HG02610 (cell line): Measurements from ENCODE around the gene SMTNL2.
"Not testable (repeated sequence)": the region's sequence is repeated elsewhere in the genome, so short reads cannot be mapped to it uniquely, and the experiment has no call there.

Experiments
- ATAC-seq: cut with Tn5 transposase; IDR thresholded peaks from one replicate; pipeline ENCODE4 v1.9.1; 2021; ENCODE audit warnings: mild to moderate bottlenecking, moderate library complexity; ENCODE audit not compliant: unreplicated experiment

SMTNL2 gene

DNA sequence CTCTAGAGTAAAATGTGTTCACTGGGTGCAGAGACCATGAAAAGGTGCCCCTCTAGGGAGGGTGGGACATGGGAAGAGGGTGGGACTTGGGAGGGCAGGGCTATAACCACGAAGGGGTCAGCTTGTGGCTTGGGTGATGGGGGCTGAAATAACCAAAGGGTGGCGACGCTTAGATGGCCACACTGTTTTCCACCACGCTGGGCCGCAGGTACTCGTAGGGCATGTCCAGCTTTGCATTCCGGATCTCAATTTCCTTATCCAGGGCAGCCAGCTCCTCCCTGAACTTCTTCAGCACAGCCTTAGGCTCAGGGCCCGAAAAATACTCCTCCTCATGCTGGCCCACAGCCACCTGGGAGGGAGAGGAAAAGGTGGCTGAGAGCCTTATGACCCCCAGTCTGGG is 47.1 kb downstream of the SMTNL2 start:
- ATAC-seq: no peak

GRCh38 chr17:4631836-4632580 is 47.7 kb downstream of the SMTNL2 start:
- no peak for ATAC-seq

DNA sequence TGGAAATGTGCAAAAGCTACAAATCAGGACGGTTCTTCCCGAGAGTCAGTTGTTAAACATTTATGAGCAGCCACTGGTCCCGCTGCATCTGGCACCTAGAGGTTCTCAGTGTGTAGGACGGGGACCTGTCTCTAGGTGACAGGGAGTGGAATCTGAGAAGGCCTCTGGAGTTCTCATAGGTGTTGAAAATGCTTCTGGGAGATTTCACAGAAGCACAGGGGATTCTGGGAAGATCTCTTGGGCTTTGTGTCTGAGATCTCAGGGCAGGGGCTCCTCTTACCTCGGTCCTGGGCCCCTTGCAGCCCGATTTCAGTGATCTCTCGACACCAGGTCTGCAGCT is 48.2 kb downstream of the SMTNL2 start:
- no peak for ATAC-seq

DNA sequence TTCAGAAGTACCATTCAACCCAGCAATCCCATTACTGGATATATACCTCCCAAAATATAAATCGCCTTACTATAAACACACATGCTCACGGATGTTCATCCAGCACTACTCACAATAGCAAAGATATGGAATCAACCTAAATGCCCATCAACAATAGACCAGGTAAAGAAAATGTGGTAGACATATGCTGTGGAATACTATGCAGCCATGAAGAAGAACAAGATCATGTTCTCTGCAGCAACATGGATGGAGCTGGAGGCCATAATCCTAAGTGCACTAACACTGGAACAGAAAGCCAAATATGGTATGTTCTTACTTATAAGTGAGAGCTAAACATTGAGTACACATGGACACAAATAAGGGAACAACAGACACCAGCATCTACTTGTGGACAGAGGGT is 49.3 kb downstream of the SMTNL2 start:
- ATAC-seq: no peak

DNA sequence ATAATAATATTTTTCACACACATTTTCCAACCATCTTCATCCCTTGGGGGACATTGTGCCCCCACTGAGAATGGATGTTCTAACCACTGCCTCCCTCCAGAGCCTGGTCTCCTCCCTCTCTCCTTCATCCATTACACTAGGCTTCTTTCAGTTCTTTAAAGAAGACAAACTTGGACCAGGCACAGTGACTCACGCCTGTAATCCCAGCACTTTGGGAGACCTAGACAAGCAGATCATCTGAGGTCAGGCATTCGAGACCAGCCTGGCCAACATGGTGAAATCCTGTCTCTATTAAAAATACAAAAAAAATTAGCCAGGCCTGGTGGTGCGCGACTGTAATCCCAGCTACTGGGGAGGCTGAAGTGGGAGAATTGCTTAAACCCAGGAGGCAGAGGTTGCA is 50.6 kb downstream of the SMTNL2 start:
- ATAC-seq: no peak

DNA sequence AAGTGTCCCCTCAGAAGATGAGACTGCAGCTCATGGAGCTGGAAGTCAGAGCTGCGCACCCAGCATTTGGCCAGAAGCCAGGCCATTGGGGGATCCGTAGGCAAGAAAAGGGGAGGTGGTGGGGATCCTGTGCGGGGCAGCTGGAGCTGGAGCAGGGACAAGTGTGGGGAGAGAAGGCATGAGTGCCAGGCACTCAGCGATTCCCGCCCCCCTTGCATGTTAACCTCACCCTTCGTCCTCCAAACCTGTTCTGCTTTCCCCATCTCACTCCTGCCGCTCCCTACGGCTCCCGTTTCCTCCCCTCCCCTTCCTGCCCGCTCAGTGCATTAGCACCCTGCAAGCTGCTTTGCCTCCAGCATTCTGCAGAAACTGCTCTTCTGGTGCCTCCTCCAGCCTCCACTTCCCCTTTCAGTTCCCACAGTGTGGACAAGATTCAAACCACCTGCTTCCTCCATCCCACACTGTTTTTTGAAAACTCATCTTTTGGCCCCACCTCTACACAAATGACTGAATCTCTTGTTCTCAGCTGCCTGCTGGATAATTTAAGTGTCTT is 51.6 kb downstream of the SMTNL2 start:
- ATAC-seq: peak; percentile 61

DNA sequence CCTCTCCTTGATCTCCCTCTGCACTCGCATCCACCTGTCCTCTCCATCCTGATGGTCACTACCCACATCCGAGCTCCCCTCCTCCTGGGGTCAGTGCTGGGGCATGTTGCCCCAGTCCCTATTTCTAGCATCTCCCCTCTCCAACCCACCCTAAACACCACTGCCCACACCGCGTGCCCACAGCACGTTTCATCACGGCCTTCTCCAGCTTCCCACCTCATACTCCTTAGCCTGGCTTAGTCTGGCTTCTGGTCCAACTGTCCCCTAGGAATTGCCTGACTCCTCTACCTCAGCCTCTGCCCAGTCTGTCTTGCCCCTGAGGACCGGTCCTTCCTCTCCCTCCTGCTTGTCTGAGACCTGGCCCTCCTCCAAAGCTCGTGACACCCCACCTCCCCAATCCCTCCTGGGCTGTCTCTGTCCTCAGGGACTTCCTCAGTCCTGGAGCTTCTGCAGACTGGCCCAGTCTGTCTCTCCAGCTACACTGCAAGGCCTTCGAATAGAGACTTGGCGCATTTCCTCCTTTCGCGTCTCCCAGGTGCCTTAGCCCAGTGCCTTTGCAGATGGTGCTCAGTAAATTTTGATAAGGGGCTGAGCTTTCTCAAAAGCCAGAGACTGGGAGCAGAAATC is 52.3 kb downstream of the SMTNL2 start:
- ATAC-seq: no peak

DNA sequence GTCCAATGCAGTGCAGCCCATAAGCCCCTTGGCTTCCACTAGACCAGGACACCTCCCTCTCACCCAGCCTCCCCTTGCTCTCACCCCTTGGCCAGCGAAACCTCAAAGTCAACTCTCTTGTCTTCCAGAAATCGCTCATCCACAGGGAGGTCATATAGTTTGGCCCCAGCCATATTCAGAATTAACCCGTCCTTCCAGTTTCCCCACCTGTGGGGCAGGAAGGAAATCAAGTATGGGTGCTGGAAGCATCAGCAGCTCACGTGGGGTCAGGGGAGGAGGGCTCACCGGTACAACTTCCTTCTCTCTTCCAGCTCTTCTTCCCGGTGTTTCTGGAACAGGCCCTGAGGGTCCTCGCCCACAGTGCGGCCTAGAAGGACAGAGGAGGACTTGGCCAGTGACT is 54.4 kb downstream of the SMTNL2 start:
- not testable (repeated sequence) for ATAC-seq

DNA sequence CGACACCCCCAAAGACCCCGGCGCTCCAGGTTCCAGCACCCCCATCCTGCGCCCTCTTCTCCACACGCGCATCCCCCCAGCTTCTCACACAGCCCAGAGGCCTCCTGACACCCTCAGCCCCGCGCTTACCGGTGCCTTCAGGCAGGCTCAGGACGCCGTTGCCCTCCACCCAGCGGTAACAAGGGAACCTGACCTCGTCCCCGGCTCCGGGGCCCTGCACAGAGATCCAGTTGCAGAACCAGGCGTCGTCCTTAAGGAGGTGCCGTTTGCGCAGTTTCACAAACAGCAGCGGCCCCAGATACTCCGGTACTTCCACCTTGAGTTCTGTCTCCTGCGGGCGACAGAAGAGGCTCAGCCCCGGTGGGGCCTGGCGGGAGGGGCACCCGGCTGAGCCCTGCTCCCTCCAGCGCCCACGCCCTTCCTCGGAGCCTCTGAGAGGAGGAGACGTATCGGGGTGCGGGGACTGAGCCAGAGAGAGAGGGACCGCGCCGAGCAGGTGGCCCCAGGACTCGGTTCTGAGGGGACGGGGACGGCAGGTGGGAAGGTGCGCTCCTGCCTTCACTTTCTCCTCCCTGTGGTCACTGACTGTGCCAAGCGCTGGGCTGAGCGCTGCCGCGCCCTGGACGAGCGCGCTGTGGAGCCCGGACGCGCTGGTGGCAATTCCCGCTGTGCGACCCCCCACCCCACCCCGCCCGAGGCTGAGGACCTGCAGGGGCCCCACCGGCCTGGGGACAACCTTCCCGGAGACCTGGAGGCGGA is 55.2 kb downstream of the SMTNL2 start:
- ATAC-seq: not testable (repeated sequence)

GRCh38 chr17:4640569-4641188 is 56.4 kb downstream of the SMTNL2 start:
- ATAC-seq: not testable (repeated sequence)

GRCh38 chr17:4641297-4642195 is 57.2 kb downstream of the SMTNL2 start, which contains the start of gene ALOX15:
ALOX15 (minus strand) TSS chr17:4641678; CDS start chr17:4641651, 27 bp downstream.
- ATAC-seq: no peak

GRCh38 chr17:4642286-4642685 is 58.0 kb downstream of the SMTNL2 start:
- no peak for ATAC-seq

DNA sequence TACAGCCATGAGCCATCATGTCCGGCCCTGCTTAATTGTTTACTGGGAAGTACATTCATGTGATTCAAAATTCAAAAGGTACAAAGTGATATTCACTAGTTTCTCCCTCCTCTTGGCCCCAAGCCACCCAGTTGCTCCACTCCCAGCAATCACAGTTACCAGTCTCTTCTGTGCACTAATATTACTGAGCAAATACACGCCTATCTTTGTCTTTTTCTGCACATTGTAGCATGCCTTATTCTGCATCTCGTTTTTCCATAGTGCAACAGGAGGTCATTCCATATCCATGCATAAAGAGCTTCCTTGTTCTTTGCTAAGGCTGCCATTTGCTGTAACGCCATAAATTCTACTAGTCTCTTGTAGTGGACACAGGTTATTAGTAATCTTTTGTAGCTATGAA is 59.3 kb downstream of the SMTNL2 start:
- ATAC-seq: no peak

DNA sequence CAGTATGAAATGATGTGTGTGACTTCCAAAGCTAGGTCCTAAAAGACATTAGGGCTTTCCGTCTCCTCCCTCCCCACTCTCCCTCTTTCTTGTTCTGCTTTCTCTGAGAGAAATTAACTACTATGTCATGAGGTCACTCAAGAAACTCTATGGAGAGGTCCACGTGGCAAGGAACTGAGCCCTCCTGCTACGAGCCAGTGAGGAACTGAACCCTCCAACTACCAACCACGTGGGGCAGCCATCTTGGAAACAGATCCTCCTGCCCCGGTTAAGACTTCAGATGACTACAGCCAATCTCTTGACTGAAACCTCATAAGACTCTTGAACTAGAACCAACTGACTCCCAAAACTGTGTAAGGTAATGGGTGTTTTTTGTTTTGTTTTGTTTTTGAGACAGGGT is 61.3 kb downstream of the SMTNL2 start:
- no peak for ATAC-seq

DNA sequence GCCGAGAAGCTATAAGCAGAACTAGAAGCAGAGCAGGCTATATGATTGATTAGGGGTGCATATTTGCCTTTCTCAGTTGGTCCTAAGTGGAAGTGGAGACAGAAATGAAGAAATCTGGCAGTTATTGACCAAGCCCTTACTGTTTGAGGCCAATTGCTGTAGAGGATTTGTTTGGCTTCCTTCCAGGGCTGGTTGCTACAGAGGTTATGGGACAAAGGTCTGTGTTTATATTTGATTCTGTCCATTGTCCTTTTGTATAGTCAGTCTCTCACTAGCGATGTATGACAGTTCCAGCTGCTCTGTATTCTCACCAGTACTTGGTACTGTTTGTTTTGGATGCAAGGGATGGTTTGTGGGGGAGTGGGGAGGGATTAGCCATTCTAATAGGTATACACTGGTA is 64.4 kb downstream of the SMTNL2 start:
- ATAC-seq: no peak

- ATAC-seq: no peak
Observed at GRCh38 chr17:4652997-4653396, 68.7 kb downstream of the SMTNL2 start.

- ATAC-seq: not testable (repeated sequence)
Observed at GRCh38 chr17:4655933-4656332, 71.6 kb downstream of the SMTNL2 start.

GRCh38 chr17:4657678-4658077 is 73.3 kb downstream of the SMTNL2 start:
- no peak for ATAC-seq
